Measurements from ENCODE around the gene MRO.

GRCh38 chr18:50844960-50845359, 25.1 kb upstream of the MRO start:
- TF ChIP-seq CTCF (IDR thresholded peaks at IDR 0.05) (no peak), POLR2A (IDR thresholded peaks at IDR 0.05) (no peak)
